HG03045 (cell line): ENCODE results near the gene LACTB.

Experiments
- ATAC-seq: cut with Tn5 transposase; IDR thresholded peaks from one replicate; pipeline ENCODE4 v1.9.1; 2021; ENCODE audit warnings: mild to moderate bottlenecking, moderate library complexity; ENCODE audit not compliant: unreplicated experiment

The LACTB gene

GRCh38 chr15:63166219-63166618 is 44.6 kb downstream of the LACTB start:
- ATAC-seq, result no peak

DNA sequence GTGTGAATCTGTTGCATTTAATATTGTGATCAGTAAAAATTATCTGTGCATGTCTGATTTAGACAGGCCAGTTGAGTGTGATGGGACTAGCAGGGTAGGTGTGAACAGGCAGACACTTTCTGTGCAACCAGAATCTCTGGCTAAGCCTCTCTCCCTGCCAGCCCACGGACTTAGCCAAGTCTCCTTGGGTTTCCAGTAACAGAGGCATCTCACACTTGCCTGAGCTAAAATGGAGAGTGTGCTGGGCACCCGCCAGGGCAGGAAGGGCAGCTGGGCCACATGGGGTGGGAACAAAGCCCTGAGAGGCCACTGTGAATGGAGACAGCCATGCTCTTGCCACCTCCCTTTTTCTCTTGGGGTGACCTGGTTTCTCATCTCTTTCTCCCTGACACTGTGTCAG is 48.1 kb downstream of the LACTB start:
- no peak for ATAC-seq

DNA sequence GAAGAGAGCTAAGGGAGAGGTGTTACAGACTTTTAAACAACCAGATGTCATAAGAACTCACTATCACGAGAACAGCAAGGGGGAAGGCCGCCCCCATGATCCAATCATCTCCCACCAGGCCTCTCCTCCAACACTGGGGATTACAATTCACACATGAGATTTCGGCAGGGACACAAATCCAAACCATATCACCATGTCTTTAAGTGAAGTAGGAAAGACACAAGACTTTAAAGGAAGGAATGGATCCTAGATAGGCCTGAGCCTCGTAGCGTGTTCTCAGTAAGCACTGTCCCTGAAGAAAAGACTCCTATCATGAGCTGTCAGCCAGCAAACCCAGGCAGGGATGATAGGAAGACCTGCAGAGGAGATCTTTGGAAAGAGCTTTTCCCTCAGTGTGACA is 50.7 kb downstream of the LACTB start:
- ATAC-seq, result no peak

DNA sequence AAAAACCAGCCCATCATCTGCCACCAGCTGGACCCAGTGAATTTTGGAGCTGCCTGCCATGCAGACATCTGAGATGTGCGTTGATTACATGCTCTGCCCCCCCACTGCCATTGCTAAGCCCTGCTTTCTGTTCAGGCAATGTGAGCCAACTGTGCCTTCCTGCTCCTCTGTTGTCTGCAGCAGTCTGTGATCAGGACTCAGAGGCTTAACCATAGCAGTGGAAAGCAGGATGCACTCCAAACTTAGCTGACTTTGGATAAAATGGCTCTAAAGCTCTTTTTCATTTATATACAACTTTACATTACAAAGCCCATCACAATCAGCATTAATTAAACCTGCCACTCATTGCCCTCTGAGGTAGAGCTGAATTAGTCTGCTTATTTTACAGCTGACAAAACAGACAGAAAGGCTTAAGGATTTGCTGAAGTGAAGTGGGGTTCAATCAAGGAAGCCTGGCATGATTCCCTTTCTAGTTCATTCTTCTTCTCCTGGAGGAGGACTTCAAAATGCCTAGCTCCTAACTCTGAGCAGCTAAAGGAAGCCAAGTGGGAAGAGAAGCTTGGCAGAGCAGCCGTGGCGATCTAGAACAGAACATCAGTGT is 51.3 kb downstream of the LACTB start:
- no peak for ATAC-seq

- no peak for ATAC-seq
Measured at GRCh38 chr15:63176302-63176701, 54.6 kb downstream of the LACTB start.

DNA sequence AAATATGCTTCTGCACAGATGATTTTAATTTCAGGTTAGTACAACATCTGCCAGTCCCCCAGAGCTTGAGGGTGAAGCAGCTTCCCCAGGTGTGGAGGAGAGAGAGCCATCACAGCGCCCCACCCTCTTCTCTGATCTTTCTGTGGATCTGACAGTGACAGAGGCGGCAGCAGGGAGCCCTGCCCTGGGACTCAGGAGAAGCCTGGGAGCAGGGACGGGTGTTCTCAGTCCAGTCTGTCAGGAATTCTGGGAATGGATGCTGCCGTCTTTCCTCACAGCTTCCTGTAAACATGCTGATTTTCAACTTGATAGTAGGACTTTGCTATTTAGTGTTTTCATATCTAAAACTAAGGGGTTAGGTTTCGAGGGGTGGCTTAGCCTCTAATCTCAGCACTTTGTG is 56.4 kb downstream of the LACTB start:
- no peak for ATAC-seq

DNA sequence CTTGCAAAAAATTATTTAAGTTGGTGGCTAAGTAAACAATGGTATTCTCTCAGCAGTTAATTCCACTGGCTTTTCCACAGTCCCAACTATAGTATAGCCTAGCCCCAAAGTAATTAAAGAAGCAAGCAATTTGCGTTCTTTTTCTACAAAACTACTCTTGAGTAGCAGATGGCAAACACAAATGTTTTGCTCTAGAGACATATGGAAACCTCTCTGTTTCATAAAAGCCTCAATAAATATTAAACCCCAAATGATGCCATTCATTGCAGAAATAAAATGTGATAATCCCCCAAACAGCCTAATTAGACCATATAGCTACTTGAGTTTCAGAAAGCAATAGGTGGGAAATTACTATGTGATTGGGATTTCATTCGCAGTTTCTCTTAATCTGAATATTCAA is 59.1 kb downstream of the LACTB start:
- no peak for ATAC-seq

DNA sequence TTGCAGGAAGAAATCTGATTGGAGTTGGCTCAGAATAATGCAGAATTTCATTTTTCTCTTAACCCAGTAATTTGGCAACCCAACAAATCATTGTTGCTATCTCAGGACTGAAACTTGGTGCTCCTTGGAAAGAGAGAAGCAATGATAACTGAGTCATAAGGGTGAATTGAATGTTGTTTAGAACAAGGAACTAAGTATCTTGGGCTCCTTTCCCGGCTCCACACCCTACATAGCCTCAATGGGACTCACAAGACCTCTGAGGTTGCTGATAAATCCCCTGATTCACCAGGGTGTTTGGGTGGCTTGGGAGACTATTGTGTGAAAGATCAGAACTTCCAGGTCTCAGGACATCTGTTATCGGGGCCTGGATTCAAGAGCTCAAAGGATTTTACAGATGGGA is 60.0 kb downstream of the LACTB start:
- ATAC-seq, result no peak

DNA sequence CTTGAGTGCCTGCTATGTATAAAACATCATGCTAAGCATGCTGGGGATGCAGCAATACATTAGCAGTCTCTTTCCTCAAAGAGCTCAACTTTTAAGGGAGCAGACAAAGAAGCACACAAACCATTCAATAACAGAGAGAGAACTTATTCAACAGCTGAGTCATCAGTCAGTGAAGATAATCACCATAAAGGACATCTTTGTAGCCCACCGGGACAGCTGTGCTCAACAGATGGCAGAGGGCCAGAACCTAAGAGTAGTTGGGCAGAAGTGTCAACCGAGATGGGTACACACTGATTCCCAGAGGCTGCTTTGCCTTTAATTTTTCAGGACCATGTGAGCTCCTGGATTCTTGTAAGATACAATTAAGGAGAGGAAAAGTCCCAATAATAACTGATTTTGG is 63.5 kb downstream of the LACTB start:
- no peak for ATAC-seq

GRCh38 chr15:63186065-63186464 is 64.4 kb downstream of the LACTB start:
- ATAC-seq, result no peak

- no peak for ATAC-seq
Measured at GRCh38 chr15:63187589-63188226, 66.0 kb downstream of the LACTB start.

- ATAC-seq, result peak; percentile 1
Measured at GRCh38 chr15:63188247-63188925, 66.7 kb downstream of the LACTB start.

DNA sequence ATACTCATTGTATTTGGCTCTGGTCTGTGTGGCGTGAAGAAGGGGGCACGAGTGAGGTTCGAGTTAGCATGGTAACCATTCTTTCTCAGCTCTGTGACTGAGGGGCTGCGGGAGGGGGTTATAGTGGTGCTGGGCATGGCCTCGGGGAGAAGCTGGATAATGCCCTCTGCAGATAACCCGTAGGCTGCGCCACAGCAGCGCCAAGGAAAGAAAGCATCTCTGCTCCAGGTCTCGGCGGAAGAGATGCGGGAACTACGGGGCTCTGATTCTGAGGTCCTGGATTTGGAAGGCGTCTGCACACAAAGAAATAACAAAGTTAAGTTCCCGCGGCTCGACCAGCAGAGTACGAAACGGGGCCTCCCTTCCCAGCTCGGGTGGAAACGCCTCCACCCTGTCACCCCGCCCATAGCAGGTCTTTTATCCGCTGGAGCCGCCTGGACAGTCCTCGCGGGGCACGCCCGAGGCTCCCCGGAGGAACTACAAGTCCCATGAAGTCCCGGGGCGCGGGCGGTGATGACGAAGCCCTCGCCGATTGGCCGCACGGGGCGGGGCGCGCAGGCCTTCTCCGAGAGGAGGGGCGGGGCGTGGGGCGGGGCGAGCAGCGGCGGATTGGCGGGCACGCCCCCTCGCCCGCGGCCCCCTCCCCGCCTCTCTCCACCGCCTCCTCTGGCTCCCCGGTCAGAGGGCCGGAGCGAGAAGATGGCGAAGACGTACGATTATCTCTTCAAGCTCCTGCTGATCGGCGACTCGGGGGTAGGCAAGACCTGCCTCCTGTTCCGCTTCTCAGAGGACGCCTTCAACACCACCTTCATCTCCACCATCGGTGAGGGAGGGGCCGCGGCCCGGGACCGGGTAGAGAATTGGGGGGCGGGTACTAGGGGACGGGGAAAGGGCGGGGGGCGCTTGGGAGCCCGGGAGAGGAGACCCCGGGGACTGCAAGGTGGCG is 67.5 kb downstream of the LACTB start, which contains the start of gene RAB8B:
Gene RAB8B (plus strand): TSS at position 681 of the 946 bp plus-strand sequence. CDS start 19 bp downstream, at position 700.
- peak; percentile 92 for ATAC-seq

- ATAC-seq, result no peak
Measured at GRCh38 chr15:63189941-63190768, 68.5 kb downstream of the LACTB start.

DNA sequence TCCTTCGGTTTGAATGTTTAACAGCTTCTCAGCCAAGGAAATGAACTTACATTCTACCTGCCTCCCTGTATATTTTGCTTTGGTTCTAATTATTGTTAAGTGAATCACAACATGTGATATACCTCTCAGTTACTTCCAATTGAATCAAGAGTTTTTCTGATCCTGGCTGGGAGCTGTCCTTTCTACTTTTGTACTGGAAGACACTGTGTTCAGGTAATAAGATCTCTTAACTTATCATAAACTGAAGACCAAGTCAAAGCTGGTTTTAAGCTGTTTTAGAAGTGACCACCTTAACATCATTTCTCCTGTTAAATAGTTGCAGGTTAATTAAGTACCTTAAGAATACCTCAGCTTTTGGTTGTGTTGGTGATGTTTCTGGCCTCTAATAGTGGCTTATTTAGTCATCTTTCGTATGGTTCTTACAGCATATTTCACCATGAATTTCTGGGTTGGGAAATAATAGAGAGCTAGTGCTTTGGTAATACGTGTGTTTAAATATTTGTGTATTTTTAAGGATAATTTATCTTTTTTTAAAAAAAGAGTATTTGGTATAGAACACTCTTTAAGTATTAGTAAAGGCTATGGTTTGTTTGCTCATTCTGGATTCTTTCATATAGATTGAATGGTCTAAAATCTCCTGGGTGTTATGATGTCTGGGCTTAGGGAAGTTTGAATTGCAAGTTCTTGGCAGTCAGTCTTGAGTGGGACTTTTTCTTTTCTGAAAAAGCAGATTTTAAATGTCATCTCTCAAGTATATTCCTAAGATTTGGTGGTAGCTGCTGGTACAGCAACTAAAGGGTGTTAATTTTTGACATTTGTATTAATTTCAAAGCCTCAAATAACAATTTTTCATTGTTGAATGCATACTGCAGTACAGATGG is 69.3 kb downstream of the LACTB start:
- no peak for ATAC-seq
